Measurements from ENCODE around the gene VCL. TPM values are rescaled to one million over a fixed set of nuclear protein-coding genes. Genes with fewer than 3 reads are reported as not detected.
A peak's percentile ranks its signal among the peaks of the same experiment; 100 is the strongest.
"Not testable (repeated sequence)": the region's sequence is repeated elsewhere in the genome, so short reads cannot be mapped to it uniquely, and the experiment has no call there.

Gene VCL
- total and polyA plus RNA-seq, 4 experiments from 2014 or later: 29.6 to 60.3 (median 38.9) TPM

DNA sequence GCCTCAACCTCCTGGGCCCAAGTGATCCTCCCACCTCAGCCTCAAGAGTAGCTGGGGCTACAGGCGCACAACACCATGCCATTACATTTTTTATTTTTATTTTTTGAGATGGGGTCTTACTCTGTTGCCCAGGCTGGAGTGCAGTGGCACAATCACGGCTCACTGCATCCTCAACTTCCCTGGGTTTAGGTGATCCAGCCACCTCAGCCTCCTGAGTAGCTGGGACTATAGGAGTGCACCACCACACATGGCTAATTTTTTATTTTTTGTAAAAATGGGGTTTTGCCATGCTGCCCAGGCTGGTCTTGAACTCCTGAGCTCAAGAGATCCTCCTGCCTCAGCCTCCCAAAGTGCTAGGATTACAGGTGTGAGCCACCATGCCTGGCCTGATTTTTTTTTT, 64.1 kb downstream of the VCL start:
- POLR2A ChIA-PET (ENCODE audit: partially characterized antibody): interaction anchor here (0.6 to 0.8 kb wide), 2 partner anchors 8 to 9 kb away, joined by 3 read pairs; no protein-coding TSS in a partner anchor
- CTCF ChIA-PET (ENCODE audit: partially characterized antibody): interaction anchor here (0.8 kb wide), 1 partner anchor 19 kb away, joined by 3 read pairs; no protein-coding TSS in a partner anchor
- H3K36me3 Mint-ChIP-seq: peaks cover 22 to 26% of the 10 kb centered on the region in 2 donors

DNA sequence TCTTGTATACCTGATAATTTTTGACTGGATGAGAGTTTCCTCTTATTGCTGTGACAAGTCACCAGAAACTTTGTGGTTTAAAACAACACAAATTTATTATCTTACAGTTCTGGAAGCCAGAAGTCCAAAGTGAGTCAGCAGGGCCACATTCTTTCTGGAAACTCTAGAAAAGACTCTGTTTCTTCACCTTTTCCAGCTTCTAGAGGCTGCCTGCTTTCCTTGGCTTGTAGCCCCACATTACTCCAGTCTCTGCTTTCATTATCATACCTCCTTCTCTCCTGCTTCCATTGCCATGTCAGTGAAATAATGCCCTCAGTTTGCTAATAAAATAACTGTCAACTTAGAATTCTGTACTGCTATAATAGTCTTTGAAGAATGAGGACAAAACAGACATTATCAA, 65.3 kb downstream of the VCL start:
- H3K4me3 ChIP-seq (ENCODE audit: low read length in 2 of 2): no peak overlapping the region
- CTCF ChIA-PET (ENCODE audit: partially characterized antibody): no interaction called here

More for the DNA sequence above, 64.1 kb downstream of the VCL start:
- H3K27ac ChIP-seq (ENCODE audit: low read depth, low read length); H3K9me3 Mint-ChIP-seq; H3K4me3 ChIP-seq (ENCODE audit: low read length in 2 of 2); intact Hi-C loops (cut with micrococcal nuclease); DNase-seq; H3K27me3 ChIP-seq (ENCODE audit: insufficient read depth, low read length); H3K27me3 Mint-ChIP-seq; H3K36me3 ChIP-seq (ENCODE audit: insufficient read depth, low read length); H3K9me3 ChIP-seq (ENCODE audit: control insufficient read depth in 1 of 2, low read length in 2 of 2); H3K4me3 Mint-ChIP-seq: not testable (repeated sequence)
- H3K27ac Mint-ChIP-seq: peak overlapping the region in 1 of 7 donors; percentile 31
- peaks cover 13 to 25% (median 18%) of the 10 kb centered on the region in 4 donors for H3K4me1 Mint-ChIP-seq
- H3K4me1 ChIP-seq (ENCODE audit: insufficient read depth, low read length): peaks cover 19% of the 10 kb centered on the region

GRCh38 chr10:74067373-74068352, 69.7 kb downstream of the VCL start:
- Mint-ChIP-seq H3K4me1 (peaks cover 0 to 13% (median 2%) of the 10 kb centered on the region in 4 donors), H3K27me3 (no peaks in the 10 kb centered on the region)
- CTCF ChIA-PET (ENCODE audit: partially characterized antibody): interaction anchor here (1.0 to 1.9 kb wide), 2 partner anchors 13 to 181 kb away, joined by 4 to 5 read pairs; no protein-coding TSS in a partner anchor

More for the DNA sequence above, 65.3 kb downstream of the VCL start:
- Histone ChIP-seq H3K36me3 (ENCODE audit: insufficient read depth, low read length) (peaks cover 9% of the 10 kb centered on the region), H3K9me3 (ENCODE audit: control insufficient read depth in 1 of 2, low read length in 2 of 2) (no peaks in the 10 kb centered on the region), H3K4me1 (ENCODE audit: insufficient read depth, low read length) (peaks cover 9% of the 10 kb centered on the region), H3K27ac (ENCODE audit: low read depth, low read length) (no peak overlapping the region), H3K27me3 (ENCODE audit: insufficient read depth, low read length) (no peaks in the 10 kb centered on the region)
- Mint-ChIP-seq H3K27me3 (no peaks in the 10 kb centered on the region), H3K4me3 (no peak overlapping the region), H3K27ac (peak overlapping the region in 1 of 7 donors; percentile 42), H3K4me1 (peaks cover 6 to 14% (median 10%) of the 10 kb centered on the region in 4 donors), H3K9me3 (peaks cover 0 to 3% (median 0%) of the 10 kb centered on the region in 8 donors), H3K36me3 (peaks cover 22 to 26% of the 10 kb centered on the region in 2 donors)
- intact Hi-C loops (cut with micrococcal nuclease): no loop called here
- no peak for DNase-seq
- POLR2A ChIA-PET (ENCODE audit: partially characterized antibody): no interaction called here

GRCh38 chr10:74071157-74071556, 73.2 kb downstream of the VCL start:
- Histone ChIP-seq H3K27ac (ENCODE audit: low read depth, low read length) (no peak overlapping the region), H3K27me3 (ENCODE audit: insufficient read depth, low read length) (no peaks in the 10 kb centered on the region), H3K4me1 (ENCODE audit: insufficient read depth, low read length) (no peaks in the 10 kb centered on the region), H3K36me3 (ENCODE audit: insufficient read depth, low read length) (peaks cover 33% of the 10 kb centered on the region), H3K4me3 (ENCODE audit: low read length in 2 of 2) (no peak overlapping the region), H3K9me3 (ENCODE audit: control insufficient read depth in 1 of 2, low read length in 2 of 2) (no peaks in the 10 kb centered on the region)
- H3K4me3 Mint-ChIP-seq: no peak overlapping the region
- H3K36me3 Mint-ChIP-seq: peaks cover 43 to 48% of the 10 kb centered on the region in 2 donors
- no peak for DNase-seq
- intact Hi-C loops (cut with micrococcal nuclease): no loop called here
- no peaks in the 10 kb centered on the region for H3K27me3 Mint-ChIP-seq
- ChIA-PET POLR2A (ENCODE audit: partially characterized antibody) (no interaction called here), CTCF (ENCODE audit: partially characterized antibody) (interaction anchor here (0.6 to 0.7 kb wide), 2 partner anchors 10 to 12 kb away, joined by 3 read pairs; no protein-coding TSS in a partner anchor)
- H3K27ac Mint-ChIP-seq: no peak overlapping the region
- H3K9me3 Mint-ChIP-seq: no peaks in the 10 kb centered on the region
- peaks cover under 1 to 23% (median 3%) of the 10 kb centered on the region in 4 donors for H3K4me1 Mint-ChIP-seq

More at GRCh38 chr10:74067373-74068352, 69.7 kb downstream of the VCL start:
- Histone ChIP-seq H3K4me1 (ENCODE audit: insufficient read depth, low read length) (no peaks in the 10 kb centered on the region), H3K27ac (ENCODE audit: low read depth, low read length) (no peak overlapping the region), H3K9me3 (ENCODE audit: control insufficient read depth in 1 of 2, low read length in 2 of 2) (no peaks in the 10 kb centered on the region), H3K4me3 (ENCODE audit: low read length in 2 of 2) (no peak overlapping the region), H3K27me3 (ENCODE audit: insufficient read depth, low read length) (no peaks in the 10 kb centered on the region), H3K36me3 (ENCODE audit: insufficient read depth, low read length) (peaks cover 22% of the 10 kb centered on the region)
- H3K36me3 Mint-ChIP-seq: peaks cover 36 to 38% of the 10 kb centered on the region in 2 donors
- no peak overlapping the region for H3K4me3 Mint-ChIP-seq
- intact Hi-C loops (cut with micrococcal nuclease): no loop called here
- H3K27ac Mint-ChIP-seq: no peak overlapping the region
- DNase-seq: no peak
- POLR2A ChIA-PET (ENCODE audit: partially characterized antibody): no interaction called here
- peaks cover 0 to 3% (median 0%) of the 10 kb centered on the region in 8 donors for H3K9me3 Mint-ChIP-seq

DNA sequence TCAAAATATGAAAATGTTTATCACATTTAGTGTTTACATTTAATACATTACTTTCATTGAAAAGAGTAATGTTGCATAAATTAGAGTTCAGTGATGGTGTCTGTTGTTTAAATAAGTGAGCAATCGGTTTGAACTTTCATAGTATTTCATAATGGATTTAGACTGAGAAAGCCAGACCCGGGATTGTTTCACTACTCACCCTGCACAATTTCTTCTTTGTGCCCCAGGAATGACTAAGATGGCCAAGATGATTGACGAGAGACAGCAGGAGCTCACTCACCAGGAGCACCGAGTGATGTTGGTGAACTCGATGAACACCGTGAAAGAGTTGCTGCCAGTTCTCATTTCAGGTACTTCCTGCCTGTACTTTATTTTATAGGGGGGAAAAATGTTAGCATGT, 74.6 kb downstream of the VCL start:
- Mint-ChIP-seq H3K4me3 (no peak overlapping the region), H3K36me3 (peaks cover 52 to 54% of the 10 kb centered on the region in 2 donors), H3K27ac (peak overlapping the region in 2 of 7 donors; percentile 37 to 65), H3K27me3 (no peaks in the 10 kb centered on the region), H3K9me3 (no peaks in the 10 kb centered on the region), H3K4me1 (peaks cover 5 to 37% (median 9%) of the 10 kb centered on the region in 4 donors)
- Histone ChIP-seq H3K27ac (ENCODE audit: low read depth, low read length) (no peak overlapping the region), H3K36me3 (ENCODE audit: insufficient read depth, low read length) (peaks cover 33% of the 10 kb centered on the region), H3K9me3 (ENCODE audit: control insufficient read depth in 1 of 2, low read length in 2 of 2) (no peaks in the 10 kb centered on the region), H3K4me1 (ENCODE audit: insufficient read depth, low read length) (peaks cover 5% of the 10 kb centered on the region), H3K27me3 (ENCODE audit: insufficient read depth, low read length) (no peaks in the 10 kb centered on the region), H3K4me3 (ENCODE audit: low read length in 2 of 2) (no peak overlapping the region)
- intact Hi-C loops (cut with micrococcal nuclease): no loop called here
- DNase-seq: no peak
- POLR2A ChIA-PET (ENCODE audit: partially characterized antibody): no interaction called here
- CTCF ChIA-PET (ENCODE audit: partially characterized antibody): no interaction called here

DNA sequence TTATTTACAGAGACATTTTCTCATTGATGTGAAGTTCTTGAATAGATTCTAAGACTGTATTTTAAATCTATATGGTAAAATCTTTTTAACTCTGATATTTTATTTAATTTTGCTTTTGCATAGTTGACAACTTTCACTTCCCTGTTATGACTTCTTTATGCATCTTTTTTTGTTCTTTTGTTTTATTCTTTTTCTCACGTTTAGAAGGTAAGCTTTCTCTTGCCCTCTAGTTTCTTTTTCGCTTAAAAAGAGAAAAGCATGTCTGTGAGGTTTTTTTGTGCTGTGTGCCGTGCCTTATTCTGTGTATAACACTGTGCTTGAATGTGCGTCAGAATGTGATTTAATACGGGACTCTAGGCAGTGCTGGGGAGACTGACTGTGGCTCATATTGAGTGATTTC, 78.0 kb downstream of the VCL start:
- H3K27me3 Mint-ChIP-seq: no peaks in the 10 kb centered on the region
- intact Hi-C loops (cut with micrococcal nuclease): no loop called here

GRCh38 chr10:74076961-74077360, 79.0 kb downstream of the VCL start:
- intact Hi-C loops (cut with micrococcal nuclease): no loop called here
- H3K9me3 Mint-ChIP-seq: no peaks in the 10 kb centered on the region
- H3K36me3 Mint-ChIP-seq: peaks cover 42% of the 10 kb centered on the region in 2 donors
- DNase-seq: no peak
- no peak overlapping the region for H3K4me3 Mint-ChIP-seq
- peaks cover 21 to 57% (median 36%) of the 10 kb centered on the region in 4 donors for H3K4me1 Mint-ChIP-seq
- H3K27ac ChIP-seq (ENCODE audit: low read depth, low read length): no peak overlapping the region
- H3K9me3 ChIP-seq (ENCODE audit: control insufficient read depth in 1 of 2, low read length in 2 of 2): no peaks in the 10 kb centered on the region
- H3K27me3 Mint-ChIP-seq: no peaks in the 10 kb centered on the region
- no peaks in the 10 kb centered on the region for H3K27me3 ChIP-seq (ENCODE audit: insufficient read depth, low read length)
- H3K4me3 ChIP-seq (ENCODE audit: low read length in 2 of 2): no peak overlapping the region
- peaks cover 17% of the 10 kb centered on the region for H3K4me1 ChIP-seq (ENCODE audit: insufficient read depth, low read length)
- peaks cover 20% of the 10 kb centered on the region for H3K36me3 ChIP-seq (ENCODE audit: insufficient read depth, low read length)
- peak overlapping the region in 1 of 7 donors; percentile 72 for H3K27ac Mint-ChIP-seq
- ChIA-PET POLR2A (ENCODE audit: partially characterized antibody) (interaction anchor here (1.1 kb wide), 1 partner anchor 120 kb away, joined by 3 read pairs; no protein-coding TSS in a partner anchor), CTCF (ENCODE audit: partially characterized antibody) (interaction anchor here (0.6 to 1.9 kb wide), 10 partner anchors 21 to 254 kb away, joined by 3 to 14 read pairs (median 4); no protein-coding TSS in a partner anchor)

More for the DNA sequence above, 78.0 kb downstream of the VCL start:
- POLR2A ChIA-PET (ENCODE audit: partially characterized antibody): no interaction called here
- Histone ChIP-seq H3K9me3 (ENCODE audit: control insufficient read depth in 1 of 2, low read length in 2 of 2) (no peaks in the 10 kb centered on the region), H3K27me3 (ENCODE audit: insufficient read depth, low read length) (no peaks in the 10 kb centered on the region), H3K36me3 (ENCODE audit: insufficient read depth, low read length) (peaks cover 26% of the 10 kb centered on the region), H3K4me3 (ENCODE audit: low read length in 2 of 2) (no peak overlapping the region), H3K4me1 (ENCODE audit: insufficient read depth, low read length) (peaks cover 17% of the 10 kb centered on the region), H3K27ac (ENCODE audit: low read depth, low read length) (no peak overlapping the region)
- Mint-ChIP-seq H3K4me1 (peaks cover 16 to 50% (median 31%) of the 10 kb centered on the region in 4 donors), H3K9me3 (no peaks in the 10 kb centered on the region), H3K4me3 (no peak overlapping the region), H3K36me3 (peaks cover 46 to 47% of the 10 kb centered on the region in 2 donors), H3K27ac (no peak overlapping the region)
- CTCF ChIA-PET (ENCODE audit: partially characterized antibody): interaction anchor here (0.8 to 1.9 kb wide), 9 partner anchors 44 to 196 kb away, joined by 3 to 14 read pairs (median 5); no protein-coding TSS in a partner anchor
- DNase-seq: no peak

All from CD4-positive, alpha-beta memory T cell (primary cell).